ENCODE data around the gene ZNF74. TPM values are rescaled to one million over a fixed set of nuclear protein-coding genes. Genes with fewer than 3 reads are reported as not detected.

Gene ZNF74
- total RNA-seq, 4 donors from 2014 or later: 7.9 to 10.7 (median 9.2) TPM

GRCh38 chr22:20451920-20452319, 58.0 kb downstream of the ZNF74 start:
- H3K4me3 ChIP-seq: no peak overlapping the region
- WGBS, 2 donors: 70 to 80% methylated on average over 2 of the region's 2 CpGs
- TF ChIP-seq POLR2A (IDR thresholded peaks at IDR 0.05): no peak
- TF ChIP-seq, protein P1, sequence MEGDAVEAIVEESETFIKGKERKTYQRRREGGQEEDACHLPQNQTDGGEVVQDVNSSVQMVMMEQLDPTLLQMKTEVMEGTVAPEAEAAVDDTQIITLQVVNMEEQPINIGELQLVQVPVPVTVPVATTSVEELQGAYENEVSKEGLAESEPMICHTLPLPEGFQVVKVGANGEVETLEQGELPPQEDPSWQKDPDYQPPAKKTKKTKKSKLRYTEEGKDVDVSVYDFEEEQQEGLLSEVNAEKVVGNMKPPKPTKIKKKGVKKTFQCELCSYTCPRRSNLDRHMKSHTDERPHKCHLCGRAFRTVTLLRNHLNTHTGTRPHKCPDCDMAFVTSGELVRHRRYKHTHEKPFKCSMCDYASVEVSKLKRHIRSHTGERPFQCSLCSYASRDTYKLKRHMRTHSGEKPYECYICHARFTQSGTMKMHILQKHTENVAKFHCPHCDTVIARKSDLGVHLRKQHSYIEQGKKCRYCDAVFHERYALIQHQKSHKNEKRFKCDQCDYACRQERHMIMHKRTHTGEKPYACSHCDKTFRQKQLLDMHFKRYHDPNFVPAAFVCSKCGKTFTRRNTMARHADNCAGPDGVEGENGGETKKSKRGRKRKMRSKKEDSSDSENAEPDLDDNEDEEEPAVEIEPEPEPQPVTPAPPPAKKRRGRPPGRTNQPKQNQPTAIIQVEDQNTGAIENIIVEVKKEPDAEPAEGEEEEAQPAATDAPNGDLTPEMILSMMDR (IDR thresholded peaks at IDR 0.05): no peak

DNA sequence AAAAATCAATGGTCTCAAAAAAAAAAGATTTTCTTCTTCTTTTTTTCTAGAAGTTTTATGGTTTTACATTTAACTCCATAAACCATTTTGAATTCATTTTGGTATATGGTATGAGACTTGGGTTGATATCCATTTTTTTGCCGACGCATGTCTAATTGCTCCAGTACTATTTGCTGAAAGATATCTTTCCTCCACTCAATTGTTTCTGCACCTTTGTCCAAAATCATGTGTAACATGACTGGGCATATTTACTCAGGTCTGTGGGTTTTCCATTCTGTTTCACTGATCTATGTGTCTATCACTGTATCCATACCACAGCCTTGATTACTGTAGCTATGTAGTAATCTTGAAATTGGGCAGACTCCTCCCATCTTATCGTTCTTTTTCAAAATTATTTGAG, 59.3 kb downstream of the ZNF74 start:
- H3K4me3 ChIP-seq: no peak overlapping the region
- DNase-seq: no peak
- 92 to 96% methylated on average over 3 of the region's 3 CpGs for WGBS, 2 donors
- TF ChIP-seq, protein P1 (IDR thresholded peaks at IDR 0.05): no peak
- TF ChIP-seq POLR2A (IDR thresholded peaks at IDR 0.05): no peak
- H3K9me3 ChIP-seq: no peaks in the 10 kb centered on the region
- intact Hi-C loops (cut with DNase I): no loop called here
- peaks cover 0 to 19% (median 0%) of the 10 kb centered on the region in 3 donors for H3K36me3 ChIP-seq
- H3K27me3 ChIP-seq: no peaks in the 10 kb centered on the region
- no peak overlapping the region for H3K27ac ChIP-seq
- H3K4me1 ChIP-seq: peaks cover 0 to 13% (median 0%) of the 10 kb centered on the region in 3 donors

More at GRCh38 chr22:20451920-20452319, 58.0 kb downstream of the ZNF74 start:
- Histone ChIP-seq H3K4me1 (peaks cover 0 to 13% (median 0%) of the 10 kb centered on the region in 3 donors), H3K36me3 (peaks cover 0 to 7% (median 0%) of the 10 kb centered on the region in 3 donors), H3K27ac (no peak overlapping the region), H3K9me3 (no peaks in the 10 kb centered on the region), H3K27me3 (no peaks in the 10 kb centered on the region)
- no peak for DNase-seq
- intact Hi-C loops (cut with DNase I): no loop called here

DNA sequence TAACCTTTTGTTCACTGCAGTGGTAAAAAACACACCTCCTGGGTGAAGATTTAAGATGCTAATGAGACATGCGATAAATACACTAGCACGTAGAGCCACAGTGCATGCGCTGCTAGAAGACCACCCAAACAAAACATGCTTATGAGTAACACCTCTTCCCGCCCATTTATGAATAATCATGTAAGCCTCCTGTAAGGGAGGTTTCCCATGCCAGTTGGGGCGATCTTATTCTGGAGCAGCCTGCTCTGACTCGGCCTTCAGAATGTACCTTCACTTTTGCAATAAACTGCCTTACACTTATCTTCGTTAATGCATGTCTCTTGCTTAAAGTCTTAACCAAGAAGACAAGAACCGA, 61.7 kb downstream of the ZNF74 start:
- Histone ChIP-seq H3K4me1 (peaks cover 0 to 9% (median 0%) of the 10 kb centered on the region in 3 donors), H3K9me3 (no peaks in the 10 kb centered on the region), H3K36me3 (peaks cover 0 to 37% (median 0%) of the 10 kb centered on the region in 3 donors), H3K4me3 (no peak overlapping the region), H3K27me3 (no peaks in the 10 kb centered on the region), H3K27ac (no peak overlapping the region)
- DNase-seq: no peak
- WGBS, 2 donors: 72 to 86% methylated on average over 8 of the region's 8 CpGs
- no peak for TF ChIP-seq POLR2A (IDR thresholded peaks at IDR 0.05)
- TF ChIP-seq, protein P1 (IDR thresholded peaks at IDR 0.05): no peak
- intact Hi-C loops (cut with DNase I): loop anchor here (5.0 kb wide), 1 partner anchor 33 kb away; no protein-coding TSS in a partner anchor

DNA sequence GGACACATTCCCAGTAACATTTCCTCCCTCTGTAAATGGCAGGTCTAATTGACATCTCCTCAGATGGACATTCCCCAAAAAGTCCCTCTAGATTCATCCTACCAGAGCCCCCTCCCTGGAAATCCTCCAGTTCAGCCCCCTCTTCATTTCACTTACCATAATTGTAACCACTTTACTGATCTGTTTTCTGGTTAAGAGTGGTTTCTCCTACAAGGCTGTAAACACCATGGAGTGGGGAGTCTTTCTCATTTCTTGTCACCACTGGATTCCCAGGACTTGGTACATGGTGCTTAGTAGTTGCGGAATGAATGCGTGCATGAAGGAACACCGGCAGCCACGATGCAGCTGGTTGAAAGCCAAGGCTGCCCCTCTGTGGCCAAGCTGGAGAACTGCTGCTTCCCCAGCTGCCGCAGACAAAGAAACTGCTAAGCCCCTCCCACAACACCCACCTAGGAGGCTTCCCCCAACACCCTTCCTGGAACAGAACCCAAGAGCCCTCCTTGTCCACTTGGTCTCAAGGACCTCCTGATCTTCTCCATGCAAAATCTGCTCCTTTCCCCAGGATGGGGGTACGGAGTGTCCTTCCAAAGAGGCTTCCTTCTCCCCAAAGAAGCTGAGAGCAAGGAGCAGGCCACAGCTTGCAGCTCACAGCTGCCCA, 62.2 kb downstream of the ZNF74 start:
- Histone ChIP-seq H3K27ac (no peak overlapping the region), H3K9me3 (no peaks in the 10 kb centered on the region), H3K36me3 (peaks cover 0 to 37% (median 0%) of the 10 kb centered on the region in 3 donors), H3K4me3 (no peak overlapping the region), H3K4me1 (peaks cover 0 to 9% (median 0%) of the 10 kb centered on the region in 3 donors), H3K27me3 (no peaks in the 10 kb centered on the region)
- 13% methylated on average over 6 of the region's 6 CpGs; no CpG with 5 or more reads in 1 of the 2 donors for WGBS, 2 donors
- TF ChIP-seq, protein P1 (IDR thresholded peaks at IDR 0.05): peak; percentile 80 to 93 (median 84)
- TF ChIP-seq POLR2A (IDR thresholded peaks at IDR 0.05): no peak
- intact Hi-C loops (cut with DNase I): loop anchor here (5.0 kb wide), 1 partner anchor 34 kb away; no protein-coding TSS in a partner anchor
- no peak for DNase-seq

DNA sequence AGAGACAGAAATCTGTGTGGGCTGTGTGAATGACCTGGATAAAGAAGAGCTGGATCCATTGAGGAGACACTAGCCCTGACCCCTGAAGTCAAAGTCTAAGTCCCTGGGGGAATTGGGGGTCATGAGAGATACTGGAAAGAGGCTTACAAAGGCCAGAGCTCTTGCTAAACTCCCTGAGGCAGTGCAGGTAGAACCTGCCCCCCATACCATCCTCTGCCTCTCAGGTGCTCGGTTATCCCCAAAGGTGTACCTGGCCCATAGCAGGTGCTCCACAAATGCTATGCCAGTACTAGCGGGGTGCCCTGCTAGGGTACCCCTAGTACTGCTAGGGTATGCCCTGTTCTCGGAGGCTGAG, 62.7 kb downstream of the ZNF74 start:
- H3K9me3 ChIP-seq: no peaks in the 10 kb centered on the region
- no peak overlapping the region for H3K4me3 ChIP-seq
- no peak overlapping the region for H3K27ac ChIP-seq
- peaks cover 0 to 9% (median 0%) of the 10 kb centered on the region in 3 donors for H3K4me1 ChIP-seq
- TF ChIP-seq, protein P1 (IDR thresholded peaks at IDR 0.05): no peak
- no peak for TF ChIP-seq POLR2A (IDR thresholded peaks at IDR 0.05)
- DNase-seq: no peak
- peaks cover 0 to 37% (median 0%) of the 10 kb centered on the region in 3 donors for H3K36me3 ChIP-seq
- 89 to 92% methylated on average over 2 to 3 of the region's 3 CpGs for WGBS, 2 donors
- intact Hi-C loops (cut with DNase I): loop anchor here (5.0 kb wide), 1 partner anchor 34 kb away; no protein-coding TSS in a partner anchor
- H3K27me3 ChIP-seq: no peaks in the 10 kb centered on the region
